ENCODE measurements around the gene RASGRF2.

Gene RASGRF2

DNA sequence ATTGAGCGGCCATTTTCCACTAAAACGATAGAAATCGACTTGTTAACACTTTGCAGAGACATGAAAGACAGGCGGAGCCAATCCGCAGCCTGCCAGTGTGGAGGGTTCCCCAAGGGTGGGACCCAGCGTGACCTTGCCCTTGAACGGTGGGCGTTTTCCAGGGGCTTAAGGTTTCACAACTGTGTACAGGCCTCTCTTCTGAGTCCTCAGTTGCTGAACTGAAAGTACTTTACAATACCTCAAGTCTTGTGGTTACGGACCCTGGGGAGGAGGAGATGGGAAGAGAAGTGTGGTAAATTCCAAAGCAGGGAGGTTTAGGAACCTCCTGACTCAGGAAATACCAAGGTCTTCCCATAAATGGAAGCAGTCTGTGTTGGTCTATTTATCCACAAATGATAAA, 204.8 kb downstream of the RASGRF2 start:
- TF ChIP-seq Cebpa-rat (IDR thresholded peaks at IDR 0.05): no peak
- no peaks in the 10 kb centered on the region for H3K36me3 ChIP-seq
- no peaks in the 10 kb centered on the region for H3K4me1 ChIP-seq
- no peaks in the 10 kb centered on the region for H4K20me1 ChIP-seq
- H3K27me3 ChIP-seq: no peaks in the 10 kb centered on the region
- H3K9ac ChIP-seq: no peak overlapping the region
- no peak overlapping the region for H3K27ac ChIP-seq
- H3K9me3 ChIP-seq: no peaks in the 10 kb centered on the region
- no peak overlapping the region for H3K4me2 ChIP-seq
- H3K4me3 ChIP-seq: no peak overlapping the region

DNA sequence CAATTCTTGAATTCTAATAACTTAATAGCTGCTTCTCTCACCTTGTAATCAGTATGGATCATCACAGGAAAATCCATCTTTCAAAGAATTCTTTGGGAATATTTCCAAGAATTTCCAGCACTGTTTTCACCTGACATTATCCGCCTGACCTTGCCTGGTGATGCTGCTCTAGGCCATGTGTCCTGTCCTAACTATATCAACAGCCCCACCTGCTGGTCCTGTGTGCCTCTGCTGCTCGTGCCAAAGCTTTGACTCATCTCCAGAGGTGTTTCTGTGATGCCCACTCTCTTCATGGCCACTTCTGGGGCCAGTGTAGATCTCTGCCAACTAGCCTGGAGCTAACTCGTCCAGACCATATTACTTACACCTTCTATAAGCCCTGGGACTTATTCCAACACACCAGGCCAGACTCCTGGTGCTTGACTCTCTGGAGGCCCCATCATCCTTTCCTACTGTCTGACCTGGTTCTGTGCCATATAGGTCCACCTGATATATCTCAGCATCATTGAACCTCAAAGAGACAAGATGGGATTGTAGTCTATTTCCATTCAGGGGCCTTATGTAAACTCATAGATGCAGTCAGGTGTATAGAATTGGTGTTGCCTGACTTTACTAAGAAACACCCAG, 205.4 kb downstream of the RASGRF2 start:
- Histone ChIP-seq H3K36me3 (no peaks in the 10 kb centered on the region), H3K27ac (no peak overlapping the region), H4K20me1 (no peaks in the 10 kb centered on the region), H3K27me3 (no peaks in the 10 kb centered on the region), H3K4me1 (no peaks in the 10 kb centered on the region), H3K4me3 (no peak overlapping the region), H3K9ac (no peak overlapping the region), H3K9me3 (no peaks in the 10 kb centered on the region), H3K4me2 (no peak overlapping the region)
- no peak for TF ChIP-seq Cebpa-rat (IDR thresholded peaks at IDR 0.05)

DNA sequence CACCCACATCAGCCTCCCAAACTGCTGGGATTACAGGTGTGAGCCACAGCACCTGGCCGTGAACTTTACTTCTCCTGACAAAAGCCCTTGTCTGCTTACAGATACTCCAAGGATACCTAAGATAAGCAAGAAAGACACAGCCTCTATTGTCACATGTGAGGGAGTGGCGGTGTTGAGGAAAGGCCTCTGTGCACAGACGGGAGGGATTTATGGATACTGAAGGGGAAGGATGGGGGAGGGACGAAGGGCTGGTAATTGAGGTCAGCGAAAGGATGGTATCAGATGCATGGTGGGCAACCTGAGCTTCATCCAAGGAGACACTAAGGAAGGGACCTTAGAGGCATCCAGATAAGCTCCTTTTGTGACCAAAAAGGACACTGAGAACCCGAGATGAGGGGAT, 206.3 kb downstream of the RASGRF2 start:
- Histone ChIP-seq H3K27ac (no peak overlapping the region), H4K20me1 (no peaks in the 10 kb centered on the region), H3K4me3 (no peak overlapping the region), H3K4me2 (no peak overlapping the region), H3K9ac (no peak overlapping the region), H3K27me3 (no peaks in the 10 kb centered on the region), H3K4me1 (no peaks in the 10 kb centered on the region), H3K36me3 (no peaks in the 10 kb centered on the region), H3K9me3 (no peaks in the 10 kb centered on the region)
- no peak for TF ChIP-seq Cebpa-rat (IDR thresholded peaks at IDR 0.05)

DNA sequence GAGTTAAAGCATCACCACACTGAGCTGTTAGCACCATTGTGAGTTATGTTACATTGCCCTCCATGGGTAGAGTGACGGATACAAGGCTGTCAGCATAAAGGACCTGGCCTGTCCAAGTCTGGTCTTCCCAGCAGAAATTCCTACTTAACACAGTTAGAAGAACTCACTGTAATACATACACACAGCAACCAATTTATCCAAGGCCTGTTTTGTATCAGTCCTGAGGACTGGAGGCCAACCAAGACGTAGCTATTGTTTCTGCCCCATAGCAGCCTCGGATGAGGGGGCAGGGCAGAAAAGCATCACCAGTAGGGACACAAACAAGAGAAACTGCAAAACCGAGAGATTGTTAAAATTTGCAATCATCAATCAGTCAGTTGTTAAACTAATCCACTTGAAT, 206.9 kb downstream of the RASGRF2 start:
- Histone ChIP-seq H3K4me2 (no peak overlapping the region), H3K27ac (no peak overlapping the region), H3K36me3 (no peaks in the 10 kb centered on the region), H3K9ac (no peak overlapping the region), H4K20me1 (no peaks in the 10 kb centered on the region), H3K27me3 (no peaks in the 10 kb centered on the region), H3K4me1 (no peaks in the 10 kb centered on the region), H3K4me3 (no peak overlapping the region), H3K9me3 (no peaks in the 10 kb centered on the region)
- no peak for TF ChIP-seq Cebpa-rat (IDR thresholded peaks at IDR 0.05)

DNA sequence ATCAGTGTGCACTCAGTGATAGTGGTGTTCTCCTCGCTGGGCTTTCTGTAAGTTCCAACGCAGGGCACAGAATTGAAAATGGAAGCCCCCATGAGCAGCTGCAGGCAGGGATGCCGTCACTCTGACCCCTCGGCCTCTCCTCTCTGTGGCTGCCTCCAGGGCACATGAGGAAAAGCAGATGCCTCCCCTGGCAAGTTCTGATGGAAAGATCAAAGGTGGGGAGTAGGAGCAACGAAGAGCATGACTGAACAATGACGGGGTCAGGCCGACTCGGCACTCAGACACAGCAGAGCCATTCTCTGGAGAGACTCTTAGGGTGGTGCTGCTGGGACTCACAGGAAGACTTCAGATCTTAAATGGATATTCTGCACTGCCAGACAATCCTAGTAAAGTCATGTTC, 207.4 kb downstream of the RASGRF2 start:
- no peak for TF ChIP-seq Cebpa-rat (IDR thresholded peaks at IDR 0.05)
- no peaks in the 10 kb centered on the region for H3K36me3 ChIP-seq
- no peak overlapping the region for H3K27ac ChIP-seq
- no peaks in the 10 kb centered on the region for H3K4me1 ChIP-seq
- H3K9ac ChIP-seq: no peak overlapping the region
- H4K20me1 ChIP-seq: no peaks in the 10 kb centered on the region
- H3K27me3 ChIP-seq: no peaks in the 10 kb centered on the region
- no peak overlapping the region for H3K4me2 ChIP-seq
- H3K4me3 ChIP-seq: no peak overlapping the region
- H3K9me3 ChIP-seq: no peaks in the 10 kb centered on the region

DNA sequence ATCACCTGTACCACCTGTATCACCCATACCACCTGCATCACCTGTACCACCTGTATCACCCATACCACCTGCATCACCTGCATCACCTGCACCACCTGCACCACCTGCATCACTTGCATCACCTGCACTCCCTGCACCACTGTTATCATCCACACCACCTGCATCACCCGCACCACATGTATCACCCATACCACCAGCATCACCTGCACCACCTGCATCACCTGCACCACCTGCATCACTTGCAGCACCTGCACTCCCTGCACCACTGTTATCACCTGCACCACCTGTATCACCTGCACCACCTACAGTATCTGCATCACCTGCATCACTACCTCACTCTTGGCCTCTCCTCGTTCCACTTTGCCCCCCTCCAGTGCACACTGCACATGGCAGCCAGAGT, 209.8 kb downstream of the RASGRF2 start:
- Histone ChIP-seq H3K27me3 (no peaks in the 10 kb centered on the region), H3K4me1 (no peaks in the 10 kb centered on the region), H3K4me3 (no peak overlapping the region), H3K36me3 (no peaks in the 10 kb centered on the region), H4K20me1 (no peaks in the 10 kb centered on the region), H3K9me3 (no peaks in the 10 kb centered on the region), H3K27ac (no peak overlapping the region), H3K9ac (no peak overlapping the region), H3K4me2 (no peak overlapping the region)
- no peak for TF ChIP-seq Cebpa-rat (IDR thresholded peaks at IDR 0.05)

DNA sequence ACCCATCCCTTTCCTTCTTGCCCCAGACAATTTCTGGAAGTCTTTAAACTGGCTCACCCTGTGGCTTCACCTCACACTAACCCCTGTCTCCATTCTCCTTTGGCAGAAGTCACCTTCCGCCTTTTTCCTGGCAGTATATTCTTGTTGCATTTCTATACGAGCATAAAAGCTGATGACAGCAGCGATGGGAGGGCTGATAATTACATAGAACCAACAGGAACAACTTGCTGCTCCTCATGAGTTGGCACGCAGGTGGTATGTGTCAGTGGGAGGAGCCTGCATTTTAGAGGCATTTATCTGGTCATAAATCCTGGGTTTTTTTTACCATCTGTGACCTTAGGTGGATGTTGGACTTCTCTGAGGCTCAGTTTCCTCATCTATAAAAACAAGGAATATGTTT, 211.6 kb downstream of the RASGRF2 start:
- TF ChIP-seq Cebpa-rat (IDR thresholded peaks at IDR 0.05): no peak
- no peaks in the 10 kb centered on the region for H3K36me3 ChIP-seq
- no peaks in the 10 kb centered on the region for H3K27me3 ChIP-seq
- no peak overlapping the region for H3K27ac ChIP-seq
- no peak overlapping the region for H3K9ac ChIP-seq
- H3K9me3 ChIP-seq: no peaks in the 10 kb centered on the region
- no peaks in the 10 kb centered on the region for H4K20me1 ChIP-seq
- H3K4me3 ChIP-seq: no peak overlapping the region
- H3K4me1 ChIP-seq: no peaks in the 10 kb centered on the region
- H3K4me2 ChIP-seq: no peak overlapping the region

DNA sequence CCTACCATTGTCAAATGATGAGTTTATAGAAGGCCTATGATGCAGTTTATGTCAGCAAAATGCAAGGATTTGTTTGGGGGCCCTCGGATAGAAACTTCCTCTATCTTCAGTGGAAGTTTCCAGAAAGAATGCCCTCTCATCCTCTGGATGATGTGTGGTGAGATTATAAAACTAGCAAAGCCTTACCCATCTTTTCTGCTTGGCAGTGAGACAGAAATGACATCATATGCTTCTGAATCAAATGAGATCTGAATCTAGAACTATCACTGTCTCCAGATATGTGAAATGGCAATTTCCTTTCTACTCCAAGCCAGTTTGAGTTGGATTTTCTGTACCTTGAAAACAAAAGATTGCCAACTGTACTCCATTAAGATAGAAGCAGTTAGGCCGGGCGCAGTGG, 212.5 kb downstream of the RASGRF2 start:
- no peak overlapping the region for H3K27ac ChIP-seq
- no peaks in the 10 kb centered on the region for H3K27me3 ChIP-seq
- H3K4me3 ChIP-seq: no peak overlapping the region

DNA sequence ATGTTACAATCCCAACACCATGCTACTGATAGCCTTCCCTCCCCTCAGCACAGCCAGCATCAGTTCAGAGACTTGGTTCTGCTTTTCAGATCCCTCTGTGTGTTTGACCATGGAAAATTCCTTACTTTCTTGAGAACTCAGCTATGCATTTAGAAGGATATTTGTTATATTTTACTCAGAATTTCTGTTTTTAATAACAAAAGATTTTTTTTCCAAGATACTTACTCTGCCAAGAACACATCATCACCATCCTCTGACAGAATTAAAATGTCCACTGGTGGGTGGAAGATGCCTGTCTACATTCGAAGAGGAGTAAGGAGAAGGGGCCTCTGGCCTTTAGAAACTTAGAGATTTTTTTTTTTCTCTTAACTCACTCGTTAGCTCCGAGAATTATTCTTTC, 216.9 kb downstream of the RASGRF2 start:
- no peaks in the 10 kb centered on the region for H3K36me3 ChIP-seq
- H3K27ac ChIP-seq: no peak overlapping the region
- H3K27me3 ChIP-seq: no peaks in the 10 kb centered on the region
- no peak overlapping the region for H3K4me3 ChIP-seq
- no peak overlapping the region for H3K9ac ChIP-seq
- no peaks in the 10 kb centered on the region for H4K20me1 ChIP-seq
- H3K9me3 ChIP-seq: 0 out of 2 replicates have a peak, but pooled peaks cover 5% of the 10 kb centered on the region
- peaks cover 8% of the 10 kb centered on the region; the same call in 1 of the 2 replicates for H3K4me1 ChIP-seq
- H3K4me2 ChIP-seq: no peak overlapping the region
- no peak for TF ChIP-seq Cebpa-rat (IDR thresholded peaks at IDR 0.05)

More for the DNA sequence above, 212.5 kb downstream of the RASGRF2 start:
- no peak for TF ChIP-seq Cebpa-rat (IDR thresholded peaks at IDR 0.05)
- H3K4me1 ChIP-seq: no peaks in the 10 kb centered on the region
- H3K36me3 ChIP-seq: no peaks in the 10 kb centered on the region
- H4K20me1 ChIP-seq: no peaks in the 10 kb centered on the region
- H3K4me2 ChIP-seq: no peak overlapping the region
- no peak overlapping the region for H3K9ac ChIP-seq
- H3K9me3 ChIP-seq: no peaks in the 10 kb centered on the region

DNA sequence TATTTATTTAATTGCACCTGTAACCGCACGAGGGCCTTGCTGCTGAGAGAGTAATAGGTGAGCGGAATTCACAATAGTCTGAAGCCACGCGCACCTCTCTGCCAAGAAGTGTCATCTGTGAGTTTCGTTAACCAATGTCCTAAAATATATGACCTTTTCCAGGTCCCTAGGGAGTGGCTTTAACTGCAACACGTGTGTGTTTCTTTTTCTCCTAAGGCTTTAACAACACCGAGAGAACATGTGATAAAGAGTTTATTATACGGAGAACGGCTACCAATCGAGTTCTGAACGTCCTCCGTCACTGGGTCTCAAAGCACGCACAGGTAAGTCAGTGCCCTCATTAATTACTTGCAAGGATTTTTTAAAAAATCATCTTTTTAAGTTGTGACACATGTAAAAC, 219.8 kb downstream of the RASGRF2 start:
- no peak overlapping the region for H3K4me2 ChIP-seq
- H3K9ac ChIP-seq: no peak overlapping the region
- H3K4me3 ChIP-seq: no peak overlapping the region
- no peaks in the 10 kb centered on the region for H3K27me3 ChIP-seq
- H3K4me1 ChIP-seq: peaks cover 9% of the 10 kb centered on the region; the same call in 1 of the 2 replicates
- 0 out of 2 replicates have a peak, but pooled peaks cover 5% of the 10 kb centered on the region for H3K9me3 ChIP-seq
- H3K27ac ChIP-seq: no peak overlapping the region
- no peak for TF ChIP-seq Cebpa-rat (IDR thresholded peaks at IDR 0.05)
- no peaks in the 10 kb centered on the region for H4K20me1 ChIP-seq
- H3K36me3 ChIP-seq: no peaks in the 10 kb centered on the region
